HG02571 (cell line): ENCODE data around the gene VPS13D.
"Not testable (repeated sequence)": the region's sequence is repeated elsewhere in the genome, so short reads cannot be mapped to it uniquely, and the experiment has no call there.

Experiments
- ATAC-seq: cut with Tn5 transposase; IDR thresholded peaks from one replicate; pipeline ENCODE4 v1.9.1; 2021; ENCODE audit warnings: mild to moderate bottlenecking, moderate library complexity; ENCODE audit not compliant: unreplicated experiment

VPS13D gene

DNA sequence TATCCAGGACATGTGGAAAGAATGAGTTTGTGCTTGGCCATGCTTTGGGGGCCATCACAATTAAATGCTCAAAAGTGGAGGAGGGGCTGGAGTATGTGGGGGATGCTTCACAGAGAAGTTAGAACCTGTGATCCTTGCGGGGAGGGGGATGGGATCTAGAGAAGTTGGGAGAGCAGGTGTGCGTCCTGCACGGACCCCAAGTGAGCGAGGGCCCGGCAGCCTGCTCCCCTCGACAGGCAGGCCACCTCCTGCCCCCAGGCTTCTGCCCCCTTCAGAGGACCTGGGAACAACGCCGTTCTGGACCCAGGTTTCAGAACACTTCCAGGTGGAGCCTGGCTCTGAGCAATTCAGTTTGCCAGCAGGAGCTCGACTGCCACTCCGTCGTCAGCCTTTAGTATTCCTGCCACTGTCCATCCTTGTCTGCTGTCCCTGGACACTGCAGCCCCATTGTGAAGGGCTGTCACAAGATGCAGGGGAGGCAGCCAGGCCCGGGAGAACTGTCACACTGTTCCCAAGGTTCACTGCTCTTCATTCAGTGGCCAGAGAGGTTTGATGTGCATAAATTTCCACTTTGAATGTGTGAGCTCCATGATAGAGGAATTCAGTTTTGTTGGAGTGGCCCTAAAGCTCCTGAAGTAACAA lies 275.9 kb downstream of the VPS13D start:
- ATAC-seq: no peak

DNA sequence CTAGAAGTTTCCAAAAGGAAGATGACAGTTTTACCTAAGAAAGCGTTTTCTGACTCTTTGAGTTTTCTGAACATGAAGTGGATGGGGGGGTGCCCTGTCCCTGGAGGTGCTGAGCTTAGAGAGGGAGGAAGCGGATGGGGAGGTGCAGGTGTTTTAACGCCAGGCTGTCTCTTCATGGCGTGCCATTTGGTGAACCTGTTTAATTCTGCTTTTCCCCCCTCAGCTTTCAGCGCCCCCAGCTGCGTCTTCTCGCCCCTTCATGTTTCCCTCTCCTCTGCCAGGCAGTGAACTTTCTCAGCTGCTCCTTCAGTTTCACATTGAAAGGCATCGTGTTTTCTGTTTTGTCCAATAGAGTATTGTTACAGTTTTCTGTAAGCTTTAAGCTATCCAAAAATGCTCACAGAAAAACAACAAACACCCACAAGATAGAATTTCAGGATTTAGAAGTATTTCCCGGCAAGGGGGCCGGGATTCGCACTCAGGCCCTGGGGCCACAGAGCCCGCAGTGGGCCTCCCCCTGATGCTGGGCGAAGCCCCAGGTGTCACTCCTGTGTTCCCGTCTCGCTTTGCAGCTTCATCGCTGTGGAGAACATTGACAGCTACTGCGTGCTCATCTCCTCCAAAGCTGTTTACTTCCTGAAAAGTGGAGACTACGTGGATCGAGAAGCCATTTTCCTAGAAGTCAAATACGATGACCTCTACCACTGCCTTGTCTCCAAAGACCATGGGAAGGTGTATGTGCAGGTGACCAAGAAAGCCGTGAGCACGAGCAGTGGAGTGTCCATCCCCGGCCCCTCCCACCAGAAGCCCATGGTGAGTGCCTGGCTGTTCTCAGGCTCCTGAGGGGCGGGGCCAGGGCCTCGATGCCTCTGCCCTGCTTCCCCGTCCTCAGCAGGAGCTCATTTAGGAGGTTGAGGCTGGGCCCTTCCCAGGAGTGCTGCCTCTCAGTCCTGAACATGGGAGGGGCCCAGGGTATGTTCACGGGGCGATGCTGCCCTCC lies 276.8 kb downstream of the VPS13D start:
- ATAC-seq: no peak

DNA sequence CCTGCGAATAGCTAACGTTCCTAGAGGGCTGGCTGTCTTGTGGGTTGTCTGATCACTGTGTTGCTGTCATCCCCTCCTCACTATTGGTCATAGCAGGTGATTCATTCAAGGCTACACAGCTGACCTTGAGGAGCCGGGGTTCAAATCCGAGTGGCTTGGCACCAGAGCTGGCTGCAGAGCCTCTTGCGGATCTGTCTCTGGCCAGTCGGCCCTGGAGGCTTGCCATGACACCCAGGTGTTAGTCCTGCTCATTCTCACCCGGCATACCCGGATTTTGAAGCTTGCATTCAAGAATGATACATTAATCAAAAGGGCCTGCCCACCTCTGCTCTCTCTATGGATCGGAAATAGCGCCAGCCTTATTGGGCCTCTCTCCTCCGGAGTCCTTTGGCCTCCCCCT lies 277.8 kb downstream of the VPS13D start:
- no peak for ATAC-seq

DNA sequence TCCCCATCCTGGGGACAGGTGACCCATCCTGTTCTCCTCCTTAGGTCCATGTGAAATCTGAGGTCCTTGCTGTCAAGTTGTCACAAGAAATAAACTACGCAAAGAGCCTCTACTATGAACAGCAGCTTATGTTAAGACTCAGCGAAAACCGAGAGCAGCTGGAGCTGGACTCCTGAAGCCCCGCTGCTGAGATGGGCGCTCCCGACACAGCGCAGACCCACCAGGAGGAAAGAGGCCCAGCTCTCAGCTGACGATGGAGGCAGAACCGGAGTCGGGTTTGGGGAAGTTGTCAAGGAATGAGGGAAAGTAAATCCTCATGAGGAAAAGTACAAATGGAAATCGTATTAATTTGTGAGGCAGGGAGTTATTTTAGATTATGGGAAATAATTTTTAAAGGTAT lies 279.0 kb downstream of the VPS13D start:
- no peak for ATAC-seq

DNA sequence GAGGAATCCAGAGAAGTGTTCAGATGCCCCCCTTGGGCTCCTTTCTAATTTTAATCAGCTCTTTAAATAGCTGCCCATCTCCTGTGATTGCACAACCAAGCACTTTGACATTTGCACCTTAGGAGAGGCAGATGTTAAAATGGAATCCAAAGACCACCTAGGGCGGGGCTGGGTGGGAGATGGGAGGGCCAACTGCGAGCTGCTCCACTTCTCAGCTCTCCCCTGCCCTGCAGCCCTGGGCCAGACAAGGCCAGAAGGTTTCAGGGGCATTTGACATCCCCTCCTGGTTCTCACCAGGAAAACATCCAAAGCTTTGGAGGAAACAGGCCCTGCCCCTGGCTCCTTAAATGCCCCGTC lies 281.3 kb downstream of the VPS13D start:
- ATAC-seq: no peak

DNA sequence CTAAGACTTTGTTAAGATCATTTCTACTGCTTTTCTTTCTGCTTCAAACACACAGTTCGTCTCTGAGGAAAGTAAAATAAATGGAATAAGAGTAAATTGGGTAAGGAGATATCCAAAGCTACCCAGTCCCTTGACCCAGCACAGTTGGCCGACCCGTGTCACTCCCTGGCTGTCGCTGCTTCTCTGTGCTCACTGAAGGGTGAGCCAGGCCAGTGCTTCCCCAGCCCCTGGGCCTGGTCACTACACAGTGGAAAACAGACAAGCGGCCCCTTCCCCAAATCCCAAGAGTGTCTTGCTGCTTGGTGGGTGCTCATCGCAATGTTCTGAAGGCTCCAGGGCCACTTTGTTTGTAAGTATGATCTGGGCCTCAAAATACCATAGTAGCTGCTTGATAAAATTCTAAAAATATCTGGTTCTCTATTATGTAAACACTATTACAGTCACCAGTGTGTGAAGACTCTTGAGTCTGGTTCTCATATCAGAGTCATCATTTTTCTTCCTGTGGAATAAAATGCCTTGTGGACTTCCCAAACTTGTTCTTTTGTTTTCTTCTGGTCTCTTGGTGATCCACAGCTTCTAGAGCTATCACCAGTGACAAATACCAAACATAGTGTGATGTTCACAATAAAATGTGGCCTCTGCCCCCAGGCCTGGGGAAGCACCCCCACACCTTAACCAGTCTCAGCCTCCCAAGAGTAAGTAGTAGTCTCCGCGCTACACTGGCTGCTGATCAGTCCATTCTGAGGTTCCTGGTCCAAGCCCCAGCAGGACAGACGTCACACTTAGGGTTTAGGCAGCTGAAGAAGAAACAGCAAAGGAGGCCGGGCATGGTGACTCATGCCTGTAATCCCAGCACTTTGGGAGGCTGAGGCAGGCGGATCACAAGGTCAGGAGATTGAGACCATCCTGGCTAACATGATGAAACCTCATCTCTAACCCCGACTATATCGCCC lies 282.0 kb downstream of the VPS13D start:
- ATAC-seq: no peak

DNA sequence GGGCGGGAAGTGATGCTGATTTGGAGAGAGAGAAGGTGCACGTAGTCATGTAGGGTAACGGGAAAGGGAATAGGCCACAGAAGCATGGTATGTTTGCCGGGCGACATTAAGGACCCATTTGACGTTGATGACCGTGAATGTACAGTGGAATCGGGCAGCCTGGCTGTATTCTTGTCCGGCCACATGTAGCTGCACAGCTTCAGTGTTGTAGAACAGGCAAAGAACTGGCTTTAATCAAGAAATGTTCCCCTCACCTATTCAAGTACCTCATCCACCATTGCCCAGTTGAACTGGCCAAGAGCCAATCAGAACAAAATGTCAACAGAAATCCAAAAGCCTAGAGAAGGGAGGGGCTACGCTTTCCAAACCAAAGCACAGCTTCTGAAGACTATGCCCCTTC lies 283.4 kb downstream of the VPS13D start:
- no peak for ATAC-seq

DNA sequence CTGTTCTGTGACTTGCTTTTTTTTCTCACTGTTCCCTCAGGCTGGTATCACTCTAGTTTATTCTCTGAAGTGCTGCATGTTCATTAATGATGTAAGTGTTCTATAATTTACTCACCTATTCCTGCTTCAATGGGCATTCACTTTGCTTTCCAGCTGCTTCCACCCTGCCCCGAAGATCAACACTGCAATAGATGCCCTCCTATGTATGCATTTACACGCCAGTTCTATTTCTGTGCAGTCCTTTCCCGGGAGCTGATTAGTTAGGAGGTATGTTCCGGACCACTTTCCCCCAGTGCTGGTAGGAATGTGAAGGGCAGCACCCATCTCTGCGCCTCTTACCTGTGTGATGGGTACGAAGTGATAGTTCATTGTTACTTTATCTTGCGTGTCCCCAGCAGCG lies 284.8 kb downstream of the VPS13D start:
- no peak for ATAC-seq

DNA sequence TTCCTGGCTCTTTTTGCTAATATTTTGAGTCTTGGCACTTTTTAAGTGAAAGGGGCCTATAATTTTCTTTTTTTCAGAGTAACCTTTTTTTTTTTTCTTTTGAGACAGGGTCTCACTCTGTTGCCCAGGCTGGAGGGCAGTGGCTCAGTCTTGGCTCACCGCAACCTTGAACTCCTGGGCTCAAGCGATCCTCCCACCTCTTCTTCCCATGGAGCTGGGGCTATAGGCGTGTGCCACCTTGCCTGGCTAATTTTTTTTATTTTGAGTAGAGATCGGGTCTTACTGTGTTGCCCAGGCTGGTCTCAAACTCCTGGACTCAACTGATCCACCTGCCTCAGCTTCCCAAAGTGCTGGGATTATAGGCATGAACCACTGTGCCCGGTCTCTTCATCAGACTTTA lies 285.4 kb downstream of the VPS13D start:
- ATAC-seq: no peak

DNA sequence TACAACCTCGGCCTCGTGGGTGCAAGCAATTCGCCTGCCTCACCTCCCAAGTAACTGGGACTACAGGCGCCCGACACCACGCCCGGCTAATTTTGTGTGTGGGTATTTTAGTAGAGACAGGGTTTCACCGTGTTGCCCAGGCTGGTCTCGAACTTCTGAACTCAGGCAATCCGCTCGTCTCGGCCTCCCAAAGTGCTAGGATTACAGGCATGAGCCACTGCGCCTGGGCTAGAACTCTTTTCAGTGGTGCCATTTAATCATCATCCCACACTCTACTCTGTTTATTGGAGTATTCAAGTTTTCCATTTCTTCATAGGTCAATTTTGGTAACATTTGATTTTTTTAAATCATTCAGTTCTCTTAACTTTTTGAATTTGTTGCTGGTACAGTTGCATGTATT lies 286.9 kb downstream of the VPS13D start:
- no peak for ATAC-seq

DNA sequence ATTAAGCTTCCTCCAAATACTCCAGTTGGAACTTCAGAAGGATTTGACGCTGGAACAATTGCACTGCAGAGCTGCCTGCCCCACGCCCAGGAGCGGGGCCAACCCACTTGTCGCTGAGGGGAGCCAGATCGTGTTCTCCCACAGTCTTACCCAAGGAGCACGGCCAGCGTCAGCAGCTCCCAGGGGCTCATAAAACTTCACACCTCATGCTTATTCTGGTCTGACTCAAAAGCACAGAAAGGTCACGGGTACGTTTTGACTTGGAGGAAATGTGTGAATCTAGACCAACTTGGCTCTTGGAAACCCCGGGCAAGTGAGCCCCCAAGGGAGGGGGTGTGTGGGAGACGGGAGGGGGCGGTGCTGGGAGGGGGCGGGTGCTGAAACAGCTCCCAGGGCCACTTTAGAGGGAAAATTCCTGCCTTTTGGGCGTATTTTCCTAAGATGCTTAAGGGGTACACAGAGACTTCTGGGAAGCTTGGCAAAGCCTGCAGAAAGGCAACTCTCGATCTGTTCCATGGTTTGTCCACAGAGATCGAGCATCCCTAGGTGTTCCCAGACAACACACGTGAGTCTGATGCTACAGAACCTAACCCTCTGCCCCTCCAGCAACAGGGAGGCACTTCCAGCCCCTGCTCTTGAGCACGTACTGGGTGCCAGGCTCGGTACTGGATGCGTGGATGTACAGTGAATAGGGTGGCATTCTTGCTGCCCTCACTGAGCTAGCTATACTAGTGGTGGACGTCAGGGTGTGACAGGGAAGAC lies 289.3 kb downstream of the VPS13D start:
- no peak for ATAC-seq

DNA sequence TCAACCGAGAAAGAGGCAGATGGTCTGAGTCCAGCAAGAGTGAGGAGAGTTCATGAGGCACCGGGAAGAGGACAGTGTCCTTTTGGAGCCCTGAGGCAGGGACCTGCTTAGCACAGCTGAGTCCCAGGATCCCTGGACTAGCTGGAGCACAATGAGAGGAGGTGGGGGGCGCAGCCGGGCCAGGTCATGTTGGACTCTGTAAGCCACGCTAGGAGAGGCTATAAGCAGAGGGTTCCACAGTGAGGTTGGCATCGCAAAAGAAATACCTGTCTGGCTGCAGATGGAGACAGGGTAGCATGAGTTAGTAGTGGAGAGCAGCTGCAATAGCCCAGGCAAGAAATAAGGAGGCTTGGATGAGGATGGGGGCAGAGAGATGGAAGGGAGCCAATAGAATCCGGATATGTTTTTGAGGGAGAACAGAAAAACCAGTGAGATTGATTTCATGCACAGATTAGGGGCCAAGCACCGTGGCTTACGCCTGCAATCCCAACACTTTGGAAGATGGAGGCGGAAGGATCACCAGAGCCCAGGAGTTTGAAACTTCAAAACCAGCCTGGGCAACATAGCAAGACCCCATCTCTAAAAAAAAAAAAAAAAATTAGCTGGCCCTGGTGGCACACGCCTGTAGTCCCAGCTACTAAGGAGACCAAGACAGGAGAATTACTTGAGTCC lies 290.0 kb downstream of the VPS13D start:
- ATAC-seq: no peak

DNA sequence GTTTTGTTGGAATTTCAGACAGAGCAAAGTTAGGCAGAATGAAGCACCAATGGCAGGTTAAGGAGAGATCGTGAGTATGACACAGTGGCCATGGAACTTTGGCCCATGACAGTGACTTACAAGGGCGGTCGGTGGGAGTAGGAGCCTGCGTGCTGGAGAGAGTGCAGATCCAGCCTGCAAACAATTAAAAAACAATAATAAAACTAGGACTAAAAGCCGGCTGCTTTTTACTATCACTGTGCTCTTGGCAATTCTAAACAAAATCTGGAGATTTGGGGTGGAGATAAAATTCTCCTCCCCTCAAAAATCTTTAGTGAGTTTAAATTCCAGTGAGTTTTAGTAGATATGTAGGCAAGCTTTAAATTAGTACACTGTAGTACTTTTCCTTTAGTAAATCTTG lies 291.3 kb downstream of the VPS13D start:
- no peak for ATAC-seq

DNA sequence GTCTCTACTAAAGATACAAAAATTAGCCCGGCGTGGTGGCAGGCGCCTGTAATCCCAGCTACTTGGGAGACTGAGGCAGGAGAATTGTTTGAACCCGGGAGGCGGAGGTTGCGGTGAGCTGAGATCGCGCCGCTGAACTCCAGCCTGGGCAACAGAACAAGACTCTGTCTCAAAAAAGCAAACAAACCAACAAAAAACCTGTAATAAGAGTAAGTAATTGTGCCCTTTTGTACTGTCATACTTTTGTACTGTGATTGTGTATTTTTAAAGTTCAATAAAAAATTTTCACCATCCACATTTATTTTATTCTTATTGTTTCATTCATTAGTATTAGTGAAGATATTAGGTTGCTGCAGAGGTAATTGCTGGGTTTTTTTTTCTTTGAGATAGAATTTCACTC lies 292.9 kb downstream of the VPS13D start:
- not testable (repeated sequence) for ATAC-seq

DNA sequence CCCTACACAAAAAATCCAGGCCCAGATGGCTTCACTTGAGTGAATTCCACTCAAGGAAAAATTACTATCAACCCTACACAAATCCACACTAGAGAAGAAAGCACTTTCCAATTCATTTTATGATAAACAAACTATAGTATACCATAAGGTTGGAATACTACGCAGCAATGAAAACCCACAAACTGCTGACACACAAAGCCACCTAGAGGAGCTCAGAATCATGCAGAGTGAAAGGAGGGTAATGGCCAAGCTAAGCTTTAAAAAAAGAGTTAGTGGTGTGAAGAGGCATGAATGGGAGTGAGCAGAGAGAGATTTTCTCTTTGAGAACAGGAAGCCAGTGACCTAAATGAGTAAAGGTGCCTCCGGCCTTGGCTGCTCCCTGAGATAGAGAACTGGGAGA lies 294.4 kb downstream of the VPS13D start:
- ATAC-seq: no peak

DNA sequence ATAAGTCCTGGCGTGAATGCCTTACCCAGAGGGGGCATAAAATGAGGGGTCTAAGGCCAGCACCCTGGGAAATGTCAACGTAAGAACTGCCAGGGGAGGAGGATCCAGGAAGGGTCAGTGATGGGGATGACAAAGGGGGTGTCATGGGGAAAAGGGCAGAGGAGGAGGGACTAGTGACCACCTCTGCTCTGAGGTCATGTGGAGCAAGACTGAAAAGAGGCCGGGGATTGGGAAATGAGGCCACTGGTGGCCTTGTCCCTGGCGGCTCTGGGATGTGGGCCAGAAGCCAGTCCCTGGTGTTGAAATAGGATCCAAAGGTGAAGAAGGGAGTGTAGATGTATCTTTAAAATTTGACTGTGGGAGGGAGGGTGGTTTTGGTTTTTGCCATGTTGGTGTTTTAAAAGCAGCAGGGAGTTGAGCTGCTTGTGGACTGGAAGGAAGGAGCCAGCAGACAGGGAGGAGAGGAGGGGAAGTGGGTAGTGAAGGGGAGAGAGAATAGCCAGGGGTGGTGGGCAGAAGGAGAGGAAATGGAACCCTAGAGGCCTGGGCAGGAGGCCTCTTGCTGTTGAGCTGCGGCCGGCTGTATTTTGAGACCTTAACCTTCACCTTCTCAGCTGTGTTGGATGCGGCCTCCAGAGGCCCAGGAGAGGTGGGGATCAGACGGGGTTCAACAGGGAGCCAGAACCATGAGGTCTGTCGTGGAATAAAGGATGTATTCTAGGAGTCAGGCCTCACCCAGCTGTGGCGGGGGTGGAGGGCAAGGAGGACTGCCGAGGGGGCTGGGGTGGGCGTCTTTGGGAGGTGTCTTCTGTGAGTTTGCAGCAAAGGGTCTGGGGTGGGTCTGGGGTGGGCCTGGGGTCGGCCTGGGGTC lies 295.7 kb downstream of the VPS13D start:
- ATAC-seq: no peak

DNA sequence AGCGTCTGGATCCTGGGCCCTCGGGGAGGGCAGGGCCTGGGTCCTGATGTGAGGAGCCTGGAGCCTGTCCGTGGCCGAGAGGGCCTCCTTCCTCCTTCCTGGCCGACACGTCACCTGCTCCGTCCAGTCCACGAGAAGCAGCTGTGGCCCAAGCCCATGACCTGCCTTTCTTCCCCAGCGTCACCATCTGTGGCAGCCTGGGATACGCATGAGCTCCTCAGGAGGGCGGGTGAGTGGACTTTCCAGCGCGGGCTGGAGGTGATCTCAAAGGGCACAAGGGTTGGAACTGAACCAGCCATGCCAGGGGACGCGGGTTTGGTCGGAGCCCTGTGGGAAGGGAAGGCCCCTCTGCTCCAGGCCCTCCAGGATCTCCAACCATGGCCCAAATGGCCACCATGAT lies 297.7 kb downstream of the VPS13D start:
- no peak for ATAC-seq

DNA sequence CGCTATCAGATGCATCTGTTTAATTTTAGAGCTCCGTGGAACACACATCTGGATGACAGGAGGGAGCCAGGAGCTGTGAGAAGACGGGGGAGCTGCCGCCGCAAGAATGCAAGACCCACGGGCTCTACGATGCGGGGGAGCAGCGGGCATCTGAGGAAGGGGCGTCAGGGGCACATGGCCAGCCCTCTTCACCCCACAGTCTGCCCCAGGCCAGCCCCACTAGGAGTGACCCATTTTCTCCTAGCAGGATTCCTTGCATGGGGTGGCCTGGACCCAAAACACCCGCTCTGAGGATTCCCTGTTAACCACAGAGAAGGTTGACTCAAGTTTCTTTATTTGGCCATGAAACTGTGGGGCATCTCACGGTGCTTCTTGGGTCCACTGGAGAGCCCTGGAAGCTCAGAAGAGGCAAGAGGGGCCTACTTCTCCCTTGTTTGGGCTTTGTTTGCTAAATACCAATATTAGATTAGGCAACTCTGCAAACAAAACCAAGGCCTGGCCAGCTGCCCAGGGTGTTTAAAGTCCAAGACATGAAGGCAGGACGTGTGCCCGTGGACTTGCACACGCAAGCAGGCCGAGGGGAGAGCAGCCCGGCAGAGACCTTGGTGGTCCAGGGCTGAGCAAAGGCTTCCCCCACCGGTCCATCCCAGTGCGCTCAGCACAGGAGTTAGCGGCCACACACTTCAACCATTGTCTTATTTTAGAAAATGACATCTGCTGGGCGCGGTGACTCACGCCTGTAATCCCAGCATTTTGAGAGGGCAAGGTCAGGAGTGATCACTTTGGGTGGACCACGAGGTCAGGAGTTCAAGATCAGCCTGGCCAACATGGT lies 298.4 kb downstream of the VPS13D start:
- ATAC-seq: no peak
